CD4-positive, alpha-beta T cell (primary cell): ENCODE results near the gene TVP23A. TPM values are rescaled to one million over a fixed set of nuclear protein-coding genes. Genes with fewer than 3 reads are reported as not detected.
"Not testable (repeated sequence)": the region's sequence is repeated elsewhere in the genome, so short reads cannot be mapped to it uniquely, and the experiment has no call there.

Experiments used
- ATAC-seq: fragments of 200-7000 bp; cut with Tn5 transposase; one replicate; pipeline ENCODE4 v1.10.0; 2022; ENCODE audit warnings: mild to moderate bottlenecking; ENCODE audit not compliant: poor library complexity
- CTCF ChIA-PET: fragments of 350-600 bp; sonication (Branson Sonifier 250); formaldehyde crosslinking; loops from one replicate; lab custom pipeline; 2021; ENCODE audit warnings: antibody characterized with exemption, inconsistent platforms; lab: Charles Lee
- POLR2A ChIA-PET: fragments of 350-600 bp; sonication (Branson Sonifier 250); formaldehyde crosslinking; loops from one replicate; lab custom pipeline; 2021; ENCODE audit warnings: antibody characterized with exemption, inconsistent platforms; lab: Charles Lee
- DNase-seq, 14 experiments: peaks; one replicate each; pipeline ENCODE4 v3.0.0-alpha.2; 2013 to 2020; ENCODE audit warnings: mixed read lengths in 2 of 14
- H3K27ac ChIP-seq, 2 donors: one replicate each; pipeline versions ENCODE4 v1.5.1 to v1.7.0; 2013; ENCODE audit warnings: low read length in 2 of 2, low read depth in 1 of 2, mild to moderate bottlenecking in 1 of 2
- H3K27me3 ChIP-seq, 2 experiments: 1 replicate in 1 of 2; 2 replicates in 1 of 2; pipeline versions ENCODE4 v1.6.1 to v1.7.0; 2013; ENCODE audit warnings: low read length in 2 of 2, control low read depth in 1 of 2, mild to moderate bottlenecking in 1 of 2, moderate library complexity in 1 of 2; ENCODE audit not compliant: insufficient read depth in 2 of 2, control insufficient read depth in 1 of 2
- H3K36me3 ChIP-seq: one replicate; pipeline ENCODE4 v1.6.1; 2013; ENCODE audit warnings: low read length, control low read depth; ENCODE audit not compliant: insufficient read depth
- H3K4me1 ChIP-seq: one replicate; pipeline ENCODE4 v1.6.1; 2013; ENCODE audit warnings: low read length, control low read depth; ENCODE audit not compliant: insufficient read depth
- H3K4me3 ChIP-seq: one replicate; pipeline ENCODE4 v1.5.1; 2013; ENCODE audit warnings: mild to moderate bottlenecking, low read length, moderate library complexity
- H3K9me3 ChIP-seq, 2 experiments: 1 replicate in 1 of 2; 2 replicates in 1 of 2; pipeline versions ENCODE4 v1.6.1 to v1.7.0; 2013; ENCODE audit warnings: low read length in 2 of 2, mild to moderate bottlenecking in 2 of 2, control low read depth in 1 of 2, moderate library complexity in 1 of 2; ENCODE audit not compliant: control insufficient read depth in 1 of 2, insufficient read depth in 1 of 2
- H3K27ac Mint-ChIP-seq: one replicate; pipeline ENCODE4 v1.8.0; 2020; ENCODE audit warnings: mixed read lengths
- H3K27me3 Mint-ChIP-seq: one replicate; pipeline ENCODE4 v1.8.0; 2021; ENCODE audit warnings: mixed read lengths
- H3K36me3 Mint-ChIP-seq: one replicate; pipeline ENCODE4 v1.8.0; 2021; ENCODE audit warnings: low read depth, mixed read lengths
- H3K4me1 Mint-ChIP-seq: one replicate; pipeline ENCODE4 v1.8.0; 2021; ENCODE audit warnings: low read depth, mixed read lengths
- H3K4me3 Mint-ChIP-seq: one replicate; pipeline ENCODE4 v1.8.0; 2020; ENCODE audit warnings: mild to moderate bottlenecking, mixed read lengths
- H3K9me3 Mint-ChIP-seq: one replicate; pipeline ENCODE4 v1.8.0; 2020; ENCODE audit warnings: mixed read lengths
- intact Hi-C, 2 experiments: fragments of 100-400 bp; cut with DNase I in 1 of 2; cut with micrococcal nuclease in 1 of 2; formaldehyde crosslinking; loops; one replicate each; pipeline versions ENCODE4 v1.15.1 to v1.9.0; 2023 to 2025; cut with DNase I, micrococcal nuclease
- total RNA-seq, 174 experiments: library from RNA in 2 of 174; stranded (reverse) in 2 of 174; gene quantifications; one replicate each; pipeline ENCODE4 v1.2.3 and lab custom pipeline; 2021 to 2026
- TF ChIP-seq, protein P1 (sequence below): fragments of 200-600 bp; IDR thresholded peaks from one replicate; pipeline ENCODE4 v1.8.0; 2022; ENCODE audit warnings: antibody characterized with exemption, mild to moderate bottlenecking

TVP23A gene
- total RNA-seq, 2 experiments from 2014 or later = not detected

GRCh38 chr16:10831894-10832886 is 13.6 kb upstream of the TVP23A start:
- DNase-seq = peak in 2 of 14 experiments; percentile 23 to 44
- intact Hi-C loops = no loop called here
- TF ChIP-seq, protein P1, sequence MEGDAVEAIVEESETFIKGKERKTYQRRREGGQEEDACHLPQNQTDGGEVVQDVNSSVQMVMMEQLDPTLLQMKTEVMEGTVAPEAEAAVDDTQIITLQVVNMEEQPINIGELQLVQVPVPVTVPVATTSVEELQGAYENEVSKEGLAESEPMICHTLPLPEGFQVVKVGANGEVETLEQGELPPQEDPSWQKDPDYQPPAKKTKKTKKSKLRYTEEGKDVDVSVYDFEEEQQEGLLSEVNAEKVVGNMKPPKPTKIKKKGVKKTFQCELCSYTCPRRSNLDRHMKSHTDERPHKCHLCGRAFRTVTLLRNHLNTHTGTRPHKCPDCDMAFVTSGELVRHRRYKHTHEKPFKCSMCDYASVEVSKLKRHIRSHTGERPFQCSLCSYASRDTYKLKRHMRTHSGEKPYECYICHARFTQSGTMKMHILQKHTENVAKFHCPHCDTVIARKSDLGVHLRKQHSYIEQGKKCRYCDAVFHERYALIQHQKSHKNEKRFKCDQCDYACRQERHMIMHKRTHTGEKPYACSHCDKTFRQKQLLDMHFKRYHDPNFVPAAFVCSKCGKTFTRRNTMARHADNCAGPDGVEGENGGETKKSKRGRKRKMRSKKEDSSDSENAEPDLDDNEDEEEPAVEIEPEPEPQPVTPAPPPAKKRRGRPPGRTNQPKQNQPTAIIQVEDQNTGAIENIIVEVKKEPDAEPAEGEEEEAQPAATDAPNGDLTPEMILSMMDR = no peak
- H3K27ac Mint-ChIP-seq = no peak overlapping the region
- no peaks in the 10 kb centered on the region for H3K4me1 Mint-ChIP-seq
- no peaks in the 10 kb centered on the region for H3K36me3 Mint-ChIP-seq
- Histone ChIP-seq H3K27ac (no peak overlapping the region), H3K4me3 (no peak overlapping the region), H3K36me3 (no peaks in the 10 kb centered on the region), H3K4me1 (no peaks in the 10 kb centered on the region), H3K27me3 (no peaks in the 10 kb centered on the region), H3K9me3 (no peaks in the 10 kb centered on the region)
- peaks cover 9% of the 10 kb centered on the region for H3K27me3 Mint-ChIP-seq
- ATAC-seq = no peak
- CTCF ChIA-PET = no interaction called here
- H3K9me3 Mint-ChIP-seq = peaks cover 6% of the 10 kb centered on the region
- no peak overlapping the region for H3K4me3 Mint-ChIP-seq
- POLR2A ChIA-PET = no interaction called here

- H3K36me3 ChIP-seq, H3K9me3 Mint-ChIP-seq, H3K4me3 Mint-ChIP-seq, H3K27ac Mint-ChIP-seq, H3K27ac ChIP-seq, ATAC-seq, H3K4me3 ChIP-seq, H3K4me1 Mint-ChIP-seq, CTCF ChIA-PET, H3K36me3 Mint-ChIP-seq, DNase-seq, intact Hi-C loops, H3K27me3 Mint-ChIP-seq, H3K27me3 ChIP-seq, POLR2A ChIA-PET, H3K9me3 ChIP-seq, H3K4me1 ChIP-seq: not testable (repeated sequence)
These were observed 11.6 kb upstream of the TVP23A start for GRCh38 chr16:10830240-10830639.

DNA sequence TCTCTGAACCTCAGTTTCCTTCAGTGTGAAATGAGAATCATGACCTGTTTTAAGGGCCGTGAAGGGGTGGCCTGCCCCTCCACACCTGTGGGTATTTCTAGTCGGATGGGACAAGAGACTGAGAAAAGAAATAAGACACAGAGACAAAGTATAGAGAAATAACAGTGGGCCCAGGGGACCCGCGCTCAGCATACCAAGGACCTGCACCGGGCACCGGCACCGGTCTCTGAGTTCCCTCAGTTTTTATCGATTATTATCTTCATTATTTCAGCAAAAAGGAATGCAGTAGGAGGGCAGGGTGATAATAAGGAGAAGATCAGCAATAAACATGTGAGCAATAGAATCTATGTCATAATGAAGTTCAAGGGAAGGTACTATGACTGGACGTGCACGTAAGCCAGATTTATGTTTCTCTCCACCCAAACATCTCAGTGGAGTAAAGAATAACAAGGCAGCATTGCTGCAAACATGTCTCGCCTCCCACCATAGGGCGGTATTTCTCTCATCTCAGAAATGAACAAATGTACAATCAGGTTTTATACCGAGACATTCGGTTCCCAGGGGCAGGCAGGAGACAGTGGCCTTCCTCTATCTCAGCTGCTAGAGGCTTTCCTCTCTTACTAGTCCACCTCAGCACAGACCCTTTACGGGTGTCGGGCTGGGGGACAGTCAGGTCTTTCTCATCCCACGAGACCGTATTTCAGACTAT is 10.9 kb upstream of the TVP23A start:
- H3K27ac ChIP-seq, H3K4me3 ChIP-seq, H3K27ac Mint-ChIP-seq, H3K4me3 Mint-ChIP-seq, H3K4me1 Mint-ChIP-seq, POLR2A ChIA-PET, H3K36me3 Mint-ChIP-seq, H3K9me3 Mint-ChIP-seq, H3K36me3 ChIP-seq, H3K4me1 ChIP-seq, ATAC-seq, H3K27me3 ChIP-seq, DNase-seq, intact Hi-C loops, H3K9me3 ChIP-seq, H3K27me3 Mint-ChIP-seq, CTCF ChIA-PET: not testable (repeated sequence)

DNA sequence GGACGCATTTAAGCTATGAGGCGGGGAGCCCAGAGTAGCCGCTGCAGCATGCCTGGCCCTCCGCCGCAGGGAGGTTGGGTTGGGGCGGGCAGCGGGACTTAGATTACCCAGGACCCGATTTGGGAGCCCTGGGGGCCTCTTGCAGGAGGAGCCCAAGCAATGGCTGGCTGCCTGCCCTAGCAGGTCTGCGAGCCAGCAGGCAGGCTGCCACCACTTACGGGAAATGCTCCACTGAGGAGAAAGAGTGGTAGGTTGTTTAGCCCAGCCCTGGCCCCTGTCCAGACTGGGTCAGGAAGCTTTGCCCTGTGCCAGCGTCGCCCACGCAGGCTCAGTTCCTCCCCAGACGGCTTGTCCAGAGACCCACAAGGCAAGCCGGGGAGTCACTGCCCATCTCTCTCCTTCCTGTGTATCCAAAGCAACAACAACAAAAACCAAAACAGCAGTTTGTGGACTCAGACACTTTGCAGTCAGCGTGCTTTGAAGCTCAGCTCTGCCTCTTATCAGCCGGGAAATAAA is 10.3 kb upstream of the TVP23A start:
- CTCF ChIA-PET = no interaction called here
- TF ChIP-seq, protein P1 = no peak
- H3K36me3 Mint-ChIP-seq = no peaks in the 10 kb centered on the region
- POLR2A ChIA-PET = no interaction called here
- Histone ChIP-seq H3K36me3 (no peaks in the 10 kb centered on the region), H3K27me3 (no peaks in the 10 kb centered on the region), H3K27ac (no peak overlapping the region), H3K4me1 (no peaks in the 10 kb centered on the region), H3K4me3 (no peak overlapping the region), H3K9me3 (no peaks in the 10 kb centered on the region)
- H3K4me3 Mint-ChIP-seq = no peak overlapping the region
- peaks cover under 1% of the 10 kb centered on the region for H3K27me3 Mint-ChIP-seq
- intact Hi-C loops = no loop called here
- no peaks in the 10 kb centered on the region for H3K9me3 Mint-ChIP-seq
- no peak overlapping the region for H3K27ac Mint-ChIP-seq
- peak in 2 of 14 experiments; percentile 39 to 57 for DNase-seq
- no peaks in the 10 kb centered on the region for H3K4me1 Mint-ChIP-seq
- ATAC-seq = no peak
